Measurements from ENCODE around the gene PRPF39. TPM values are rescaled to one million over a fixed set of nuclear protein-coding genes. Genes with fewer than 3 reads are reported as not detected.

PRPF39 gene
- total RNA-seq, 1 donor from 2014 or later = 47.8 TPM

DNA sequence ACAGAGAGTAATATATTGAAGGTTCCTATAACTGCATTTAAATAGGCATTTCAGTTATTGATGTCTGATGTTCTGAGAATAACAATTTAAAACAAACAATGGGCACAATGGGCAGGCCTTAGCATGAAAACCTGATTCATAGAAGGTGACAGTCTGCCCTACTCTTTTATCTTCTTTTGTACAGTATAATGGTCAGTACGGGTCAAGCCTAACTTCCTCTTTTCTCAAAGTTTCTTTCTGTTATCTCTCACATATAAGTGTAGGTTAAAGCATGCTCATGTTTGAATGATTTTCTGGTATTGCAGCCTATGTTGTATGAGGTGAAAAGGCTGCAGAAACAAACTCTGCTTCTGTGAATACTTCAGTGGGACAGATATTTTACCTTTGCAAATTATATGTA, 36.2 kb downstream of the PRPF39 start:
- Mint-ChIP-seq H3K4me1 (ENCODE audit: unreplicated experiment) (no peaks in the 10 kb centered on the region), H3K27ac (ENCODE audit: unreplicated experiment) (no peak overlapping the region), H3K27me3 (ENCODE audit: unreplicated experiment) (no peaks in the 10 kb centered on the region), H3K4me3 (ENCODE audit: unreplicated experiment) (no peak overlapping the region), H3K36me3 (ENCODE audit: low read depth, unreplicated experiment) (peaks cover 28% of the 10 kb centered on the region), H3K9me3 (ENCODE audit: unreplicated experiment) (no peaks in the 10 kb centered on the region)
- DNase-seq (ENCODE audit: low spot score) = no peak
- TF ChIP-seq CTCF (IDR thresholded peaks at IDR 0.05; ENCODE audit: unreplicated experiment) = no peak

GRCh38 chr14:45123271-45123670, 39.4 kb downstream of the PRPF39 start:
- no peak for DNase-seq (ENCODE audit: low spot score)
- Mint-ChIP-seq H3K36me3 (ENCODE audit: low read depth, unreplicated experiment) (peaks cover 23% of the 10 kb centered on the region), H3K27ac (ENCODE audit: unreplicated experiment) (no peak overlapping the region), H3K4me3 (ENCODE audit: unreplicated experiment) (no peak overlapping the region), H3K27me3 (ENCODE audit: unreplicated experiment) (no peaks in the 10 kb centered on the region), H3K4me1 (ENCODE audit: unreplicated experiment) (no peaks in the 10 kb centered on the region), H3K9me3 (ENCODE audit: unreplicated experiment) (no peaks in the 10 kb centered on the region)
- no peak for TF ChIP-seq CTCF (IDR thresholded peaks at IDR 0.05; ENCODE audit: unreplicated experiment)

DNA sequence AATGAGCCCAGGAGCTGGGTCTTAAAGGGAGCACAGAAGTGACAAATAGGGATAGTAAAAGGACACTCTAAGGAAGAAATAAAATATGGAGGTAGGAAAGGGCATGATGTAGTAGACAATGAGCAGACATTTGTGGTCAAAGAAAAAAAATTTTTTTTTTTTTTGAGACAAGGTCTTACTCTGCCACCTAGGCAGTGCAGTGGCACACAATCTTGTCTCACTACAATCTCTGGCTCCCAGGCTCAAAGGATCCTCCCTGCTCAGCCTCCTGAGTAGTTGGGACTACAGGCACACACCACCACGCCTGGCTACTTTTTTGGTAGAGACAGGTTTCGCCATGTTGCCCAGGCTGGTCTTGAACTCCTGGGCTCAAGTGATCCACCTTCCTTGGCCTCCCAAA, 41.8 kb downstream of the PRPF39 start:
- no peak overlapping the region for H3K4me3 Mint-ChIP-seq (ENCODE audit: unreplicated experiment)
- H3K36me3 Mint-ChIP-seq (ENCODE audit: low read depth, unreplicated experiment) = peaks cover 16% of the 10 kb centered on the region
- H3K9me3 Mint-ChIP-seq (ENCODE audit: unreplicated experiment) = no peaks in the 10 kb centered on the region
- no peak for DNase-seq (ENCODE audit: low spot score)
- no peaks in the 10 kb centered on the region for H3K27me3 Mint-ChIP-seq (ENCODE audit: unreplicated experiment)
- no peaks in the 10 kb centered on the region for H3K4me1 Mint-ChIP-seq (ENCODE audit: unreplicated experiment)
- no peak overlapping the region for H3K27ac Mint-ChIP-seq (ENCODE audit: unreplicated experiment)
- TF ChIP-seq CTCF (IDR thresholded peaks at IDR 0.05; ENCODE audit: unreplicated experiment) = no peak

- no peaks in the 10 kb centered on the region for H3K27me3 Mint-ChIP-seq (ENCODE audit: unreplicated experiment)
- no peak overlapping the region for H3K4me3 Mint-ChIP-seq (ENCODE audit: unreplicated experiment)
Measured at GRCh38 chr14:45128963-45129629, 45.2 kb downstream of the PRPF39 start.

More at GRCh38 chr14:45128963-45129629, 45.2 kb downstream of the PRPF39 start:
- peaks cover 11% of the 10 kb centered on the region for H3K36me3 Mint-ChIP-seq (ENCODE audit: low read depth, unreplicated experiment)
- H3K9me3 Mint-ChIP-seq (ENCODE audit: unreplicated experiment) = no peaks in the 10 kb centered on the region
- DNase-seq (ENCODE audit: low spot score) = no peak
- no peak overlapping the region for H3K27ac Mint-ChIP-seq (ENCODE audit: unreplicated experiment)
- TF ChIP-seq CTCF (IDR thresholded peaks at IDR 0.05; ENCODE audit: unreplicated experiment) = no peak
- peaks cover 6% of the 10 kb centered on the region for H3K4me1 Mint-ChIP-seq (ENCODE audit: unreplicated experiment)

All from endothelial cell (in vitro differentiated cells).